T-helper 17 cell (primary cell): ENCODE measurements around the gene ZNF500. TPM values are rescaled to one million over a fixed set of nuclear protein-coding genes. Genes with fewer than 3 reads are reported as not detected.
A peak's percentile ranks its signal among the peaks of the same experiment; 100 is the strongest.

Experiments used
- ATAC-seq: fragments of 150-1000 bp; cut with Tn5 transposase; 2 replicates; pipeline ENCODE4 v1.10.0; 2021; ENCODE audit warnings: mild to moderate bottlenecking, moderate library complexity
- DNase-seq, 3 donors: peaks; one replicate each; pipeline versions ENCODE4 v3.0.0 to v3.0.0-alpha.2; 2020 to 2021
- H3K9me3 ChIP-seq: one replicate; pipeline ENCODE4 v1.7.0; 2013; ENCODE audit warnings: low read length, mild to moderate bottlenecking; ENCODE audit not compliant: control insufficient read depth, poor library complexity, severe bottlenecking
- H3K27ac Mint-ChIP-seq: one replicate; pipeline ENCODE4 v1.8.0; 2022; ENCODE audit warnings: mild to moderate bottlenecking, moderate library complexity, mixed read lengths
- H3K27me3 Mint-ChIP-seq: one replicate; pipeline ENCODE4 v1.8.0; 2022; ENCODE audit warnings: mixed read lengths
- H3K36me3 Mint-ChIP-seq: one replicate; pipeline ENCODE4 v1.8.0; 2022; ENCODE audit warnings: low read depth, mixed read lengths
- H3K4me1 Mint-ChIP-seq: one replicate; pipeline ENCODE4 v1.8.0; 2022; ENCODE audit warnings: mild to moderate bottlenecking, mixed read lengths
- H3K4me3 Mint-ChIP-seq: one replicate; pipeline ENCODE4 v1.8.0; 2022; ENCODE audit warnings: mild to moderate bottlenecking, moderate library complexity, mixed read lengths
- total RNA-seq, 4 donors: library from RNA in 2 of 4; stranded (reverse) in 2 of 4; gene quantifications; one replicate each; pipeline ENCODE4 v1.2.3 and lab custom pipeline; 2022 to 2026

Gene ZNF500
- total RNA-seq, 2 donors from 2014 or later: 10.1 to 15.8 TPM

- ATAC-seq (no peak), DNase-seq (no peak)
- H3K36me3 Mint-ChIP-seq: peaks cover 2% of the 10 kb centered on the region
- no peak overlapping the region for H3K27ac Mint-ChIP-seq
- no peaks in the 10 kb centered on the region for H3K9me3 ChIP-seq
- peaks cover 2% of the 10 kb centered on the region for H3K4me1 Mint-ChIP-seq
- H3K27me3 Mint-ChIP-seq: no peaks in the 10 kb centered on the region
- no peak overlapping the region for H3K4me3 Mint-ChIP-seq
These were observed 53.1 kb downstream of the ZNF500 start for GRCh38 chr16:4713663-4714501.

- H3K4me1 Mint-ChIP-seq: peaks cover 3% of the 10 kb centered on the region
- H3K4me3 Mint-ChIP-seq: no peak overlapping the region
- DNase-seq: no peak
- no peaks in the 10 kb centered on the region for H3K27me3 Mint-ChIP-seq
- no peak for ATAC-seq
- H3K27ac Mint-ChIP-seq: no peak overlapping the region
- H3K9me3 ChIP-seq: no peaks in the 10 kb centered on the region
- H3K36me3 Mint-ChIP-seq: peaks cover 4% of the 10 kb centered on the region
These were observed 57.5 kb downstream of the ZNF500 start for GRCh38 chr16:4709481-4709880.

GRCh38 chr16:4706871-4707270 lies 60.1 kb downstream of the ZNF500 start:
- Mint-ChIP-seq H3K36me3 (peaks cover 4% of the 10 kb centered on the region), H3K4me3 (no peak overlapping the region), H3K4me1 (peaks cover 3% of the 10 kb centered on the region), H3K27me3 (no peaks in the 10 kb centered on the region), H3K27ac (peak overlapping the region; percentile 56)
- DNase-seq (no peak), ATAC-seq (no peak)
- H3K9me3 ChIP-seq: no peaks in the 10 kb centered on the region

- H3K36me3 Mint-ChIP-seq: peaks cover 2% of the 10 kb centered on the region
- H3K27ac Mint-ChIP-seq: no peak overlapping the region
- H3K4me3 Mint-ChIP-seq: no peak overlapping the region
- peaks cover 3% of the 10 kb centered on the region for H3K4me1 Mint-ChIP-seq
- H3K9me3 ChIP-seq: no peaks in the 10 kb centered on the region
- ATAC-seq (no peak), DNase-seq (no peak)
- no peaks in the 10 kb centered on the region for H3K27me3 Mint-ChIP-seq
These were observed 62.0 kb downstream of the ZNF500 start for GRCh38 chr16:4704913-4705312.

GRCh38 chr16:4704491-4704890 lies 62.5 kb downstream of the ZNF500 start:
- DNase-seq: no peak
- Mint-ChIP-seq H3K4me3 (no peak overlapping the region), H3K27ac (no peak overlapping the region), H3K27me3 (no peaks in the 10 kb centered on the region), H3K4me1 (peaks cover 3% of the 10 kb centered on the region), H3K36me3 (peaks cover 2% of the 10 kb centered on the region)
- H3K9me3 ChIP-seq: no peaks in the 10 kb centered on the region
- no peak for ATAC-seq

GRCh38 chr16:4703906-4704305 lies 63.1 kb downstream of the ZNF500 start:
- no peak for DNase-seq
- no peak for ATAC-seq
- Mint-ChIP-seq H3K4me1 (peaks cover 3% of the 10 kb centered on the region), H3K27me3 (no peaks in the 10 kb centered on the region), H3K36me3 (peaks cover 2% of the 10 kb centered on the region), H3K27ac (peak overlapping the region; percentile 49), H3K4me3 (no peak overlapping the region)
- H3K9me3 ChIP-seq: no peaks in the 10 kb centered on the region

GRCh38 chr16:4702466-4702808 lies 64.5 kb downstream of the ZNF500 start:
- DNase-seq: no peak
- no peaks in the 10 kb centered on the region for H3K9me3 ChIP-seq
- H3K27ac Mint-ChIP-seq: no peak overlapping the region
- H3K36me3 Mint-ChIP-seq: peaks cover 2% of the 10 kb centered on the region
- H3K4me1 Mint-ChIP-seq: peaks cover 3% of the 10 kb centered on the region
- H3K27me3 Mint-ChIP-seq: no peaks in the 10 kb centered on the region
- ATAC-seq: no peak
- no peak overlapping the region for H3K4me3 Mint-ChIP-seq

- H3K9me3 ChIP-seq: no peaks in the 10 kb centered on the region
- Mint-ChIP-seq H3K27ac (no peak overlapping the region), H3K4me1 (peaks cover 2% of the 10 kb centered on the region), H3K4me3 (no peak overlapping the region), H3K27me3 (no peaks in the 10 kb centered on the region), H3K36me3 (peaks cover 2% of the 10 kb centered on the region)
- DNase-seq (no peak), ATAC-seq (no peak)
These were observed 65.0 kb downstream of the ZNF500 start for GRCh38 chr16:4701791-4702465.

- Mint-ChIP-seq H3K4me1 (peaks cover 2% of the 10 kb centered on the region), H3K27me3 (no peaks in the 10 kb centered on the region), H3K27ac (no peak overlapping the region), H3K36me3 (no peaks in the 10 kb centered on the region), H3K4me3 (no peak overlapping the region)
- ATAC-seq: no peak
- no peaks in the 10 kb centered on the region for H3K9me3 ChIP-seq
- no peak for DNase-seq
These were observed 65.8 kb downstream of the ZNF500 start for GRCh38 chr16:4700997-4701743.

GRCh38 chr16:4700380-4700996 lies 66.5 kb downstream of the ZNF500 start:
- Mint-ChIP-seq H3K4me1 (peaks cover 2% of the 10 kb centered on the region), H3K27ac (no peak overlapping the region), H3K36me3 (no peaks in the 10 kb centered on the region), H3K4me3 (no peak overlapping the region), H3K27me3 (no peaks in the 10 kb centered on the region)
- ATAC-seq (peak; percentile 65), DNase-seq (no peak)
- no peaks in the 10 kb centered on the region for H3K9me3 ChIP-seq

- H3K27me3 Mint-ChIP-seq: no peaks in the 10 kb centered on the region
- no peaks in the 10 kb centered on the region for H3K36me3 Mint-ChIP-seq
- no peaks in the 10 kb centered on the region for H3K9me3 ChIP-seq
- ATAC-seq (no peak), DNase-seq (no peak)
- no peak overlapping the region for H3K27ac Mint-ChIP-seq
- H3K4me3 Mint-ChIP-seq: no peak overlapping the region
- peaks cover 2% of the 10 kb centered on the region for H3K4me1 Mint-ChIP-seq
These were observed 67.9 kb downstream of the ZNF500 start for GRCh38 chr16:4699046-4699556.

- Mint-ChIP-seq H3K4me1 (peaks cover 2% of the 10 kb centered on the region), H3K4me3 (no peak overlapping the region), H3K27me3 (no peaks in the 10 kb centered on the region), H3K27ac (no peak overlapping the region), H3K36me3 (no peaks in the 10 kb centered on the region)
- DNase-seq (no peak), ATAC-seq (no peak)
- H3K9me3 ChIP-seq: no peaks in the 10 kb centered on the region
These were observed 68.5 kb downstream of the ZNF500 start for GRCh38 chr16:4698321-4699045.
